GM12801 (cell line): Measurements from ENCODE around the gene CADPS.

ENCODE experiments used
- CTCF ChIP-seq: IDR thresholded peaks from one replicate; pipeline ENCODE4 v1.5.1; 2011; ENCODE audit warnings: control low read depth; ENCODE audit not compliant: insufficient read length; ENCODE audit errors: extremely low read depth

Gene CADPS

GRCh38 chr3:62421207-62421606, 454.0 kb downstream of the CADPS start:
- TF ChIP-seq CTCF, result no peak

GRCh38 chr3:62416144-62416543, 459.1 kb downstream of the CADPS start:
- TF ChIP-seq CTCF, result no peak

- no peak for TF ChIP-seq CTCF
These were observed 459.9 kb downstream of the CADPS start for GRCh38 chr3:62415312-62415801.

GRCh38 chr3:62414786-62415185, 460.4 kb downstream of the CADPS start:
- no peak for TF ChIP-seq CTCF

- no peak for TF ChIP-seq CTCF
These were observed 461.5 kb downstream of the CADPS start for GRCh38 chr3:62413687-62414086.

GRCh38 chr3:62406945-62407344, 468.3 kb downstream of the CADPS start:
- TF ChIP-seq CTCF, result no peak

- no peak for TF ChIP-seq CTCF
These were observed 469.6 kb downstream of the CADPS start for GRCh38 chr3:62405566-62405965.

GRCh38 chr3:62405135-62405534, 470.1 kb downstream of the CADPS start:
- TF ChIP-seq CTCF, result no peak
